SHP77 treated with DMSO at 0.1 percent for 48 hours (cell line): ENCODE results near the gene PRR30.

ENCODE experiments used
- DNase-seq: peaks from one replicate; lab custom pipeline; 2025; lab: John Stamatoyannopoulos, UW

Gene PRR30

DNA sequence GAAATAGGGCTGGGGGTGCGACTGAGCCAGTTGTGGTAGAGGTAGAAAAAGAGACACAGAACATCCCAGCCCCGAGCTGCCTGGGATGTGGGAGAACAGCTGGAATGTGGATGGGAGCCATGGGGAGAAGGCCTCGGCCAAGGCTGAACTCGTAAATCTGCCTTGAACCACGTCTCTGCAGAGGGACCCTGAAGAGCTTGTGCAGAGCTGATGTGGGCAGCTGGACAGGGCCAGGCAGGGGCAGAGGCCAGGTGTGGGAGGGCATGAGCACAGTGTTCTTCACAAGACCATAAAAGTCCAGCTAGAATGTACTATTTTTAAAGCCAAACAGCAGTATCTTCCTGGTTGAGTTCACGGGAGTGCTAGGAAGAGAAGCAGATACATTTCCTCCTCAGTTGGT, 15.3 kb upstream of the PRR30 start:
- DNase-seq = no peak

DNA sequence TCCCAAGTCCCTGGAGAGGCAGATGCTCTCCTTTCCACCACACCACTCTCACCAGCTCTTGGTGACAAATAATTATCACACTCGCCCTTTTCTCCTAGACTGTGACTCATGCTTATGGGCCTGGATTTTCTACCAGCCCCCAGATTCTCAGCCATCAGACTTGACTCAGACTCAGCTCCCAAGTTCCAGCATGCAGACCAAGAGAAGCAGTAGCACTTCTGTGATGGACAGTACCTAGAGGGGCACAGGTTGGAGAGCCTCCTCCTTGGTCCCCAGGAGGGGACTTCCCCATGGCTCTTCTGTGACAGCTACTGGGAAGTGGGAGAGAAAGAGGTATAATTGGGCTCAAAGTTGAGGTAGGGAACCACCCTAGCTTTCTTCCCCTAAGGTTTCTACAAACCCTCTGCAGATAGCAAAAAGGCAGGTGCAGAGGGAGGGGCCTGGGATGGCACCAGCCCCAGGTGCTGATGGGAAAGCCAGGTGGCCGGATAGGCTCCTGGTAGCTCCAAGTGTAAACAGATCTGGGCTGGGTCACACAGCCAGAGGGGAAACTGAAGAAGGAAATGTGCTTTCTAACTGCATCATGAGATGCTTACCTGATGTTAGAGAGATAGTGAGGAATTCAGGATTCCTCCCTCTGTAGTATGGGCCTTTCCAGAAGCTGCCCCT, 13.7 kb upstream of the PRR30 start:
- peak; percentile 31 for DNase-seq

DNA sequence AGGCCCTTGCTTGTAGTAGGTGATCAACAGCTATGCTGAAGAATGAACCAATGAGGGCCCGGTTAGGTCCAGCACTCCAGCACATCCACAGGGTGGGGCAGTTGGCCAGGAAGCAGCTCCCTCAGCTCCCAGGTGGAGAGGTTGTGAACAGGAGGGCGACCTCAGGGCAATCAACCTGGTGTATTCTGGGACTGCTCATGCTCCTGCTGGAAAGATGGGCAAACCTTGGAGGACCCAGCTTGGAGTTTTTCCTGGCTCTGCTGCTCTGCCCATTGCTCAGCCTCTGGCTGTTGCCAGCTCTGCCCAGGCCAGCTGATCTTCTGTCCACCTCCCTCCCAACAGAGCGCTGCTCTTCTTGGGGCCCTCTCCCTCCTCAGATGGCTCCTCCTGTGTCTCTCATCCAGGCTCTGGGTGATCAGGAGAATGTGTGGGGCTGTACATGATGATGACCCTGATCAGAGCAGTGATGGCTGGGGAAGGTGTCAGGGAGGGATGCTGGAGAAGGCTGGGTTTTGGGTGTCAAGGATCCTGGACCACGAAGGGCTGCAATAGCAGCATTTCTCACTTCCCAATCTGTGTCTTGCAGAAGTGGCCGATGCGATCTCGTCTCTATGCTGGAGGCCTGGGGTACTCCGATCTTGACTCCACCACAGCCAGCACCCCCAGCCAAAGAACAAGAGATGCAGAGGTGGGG, 13.0 kb upstream of the PRR30 start:
- DNase-seq = no peak

DNA sequence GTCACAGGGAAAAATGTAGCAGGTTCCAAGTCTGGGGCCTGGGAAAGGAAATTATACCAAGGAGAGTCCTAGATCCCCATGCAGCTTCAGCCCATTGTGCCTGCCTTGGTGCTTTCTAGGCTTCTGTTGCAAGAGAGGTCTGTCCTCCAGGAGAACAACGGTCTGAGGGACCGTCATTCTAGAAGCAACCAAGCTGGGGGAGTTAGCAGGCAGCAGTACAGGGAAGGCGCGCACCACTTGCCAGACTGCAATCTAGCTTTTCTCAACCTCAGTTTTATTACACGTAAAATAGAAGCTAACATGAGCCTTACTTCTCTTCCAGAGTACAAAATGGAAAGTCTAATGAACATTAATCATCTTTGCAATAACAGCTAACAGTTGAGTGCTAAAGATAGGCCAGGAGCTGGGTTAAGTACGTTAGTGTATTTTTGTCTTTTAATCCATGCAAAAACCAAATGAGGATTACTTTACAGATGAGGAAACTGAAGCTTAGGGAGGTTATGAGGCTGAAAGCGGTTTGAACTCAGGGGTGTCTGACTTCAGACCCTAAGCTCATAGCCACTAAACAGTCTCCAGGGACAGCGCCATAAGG, 11.5 kb upstream of the PRR30 start:
- DNase-seq = no peak

DNA sequence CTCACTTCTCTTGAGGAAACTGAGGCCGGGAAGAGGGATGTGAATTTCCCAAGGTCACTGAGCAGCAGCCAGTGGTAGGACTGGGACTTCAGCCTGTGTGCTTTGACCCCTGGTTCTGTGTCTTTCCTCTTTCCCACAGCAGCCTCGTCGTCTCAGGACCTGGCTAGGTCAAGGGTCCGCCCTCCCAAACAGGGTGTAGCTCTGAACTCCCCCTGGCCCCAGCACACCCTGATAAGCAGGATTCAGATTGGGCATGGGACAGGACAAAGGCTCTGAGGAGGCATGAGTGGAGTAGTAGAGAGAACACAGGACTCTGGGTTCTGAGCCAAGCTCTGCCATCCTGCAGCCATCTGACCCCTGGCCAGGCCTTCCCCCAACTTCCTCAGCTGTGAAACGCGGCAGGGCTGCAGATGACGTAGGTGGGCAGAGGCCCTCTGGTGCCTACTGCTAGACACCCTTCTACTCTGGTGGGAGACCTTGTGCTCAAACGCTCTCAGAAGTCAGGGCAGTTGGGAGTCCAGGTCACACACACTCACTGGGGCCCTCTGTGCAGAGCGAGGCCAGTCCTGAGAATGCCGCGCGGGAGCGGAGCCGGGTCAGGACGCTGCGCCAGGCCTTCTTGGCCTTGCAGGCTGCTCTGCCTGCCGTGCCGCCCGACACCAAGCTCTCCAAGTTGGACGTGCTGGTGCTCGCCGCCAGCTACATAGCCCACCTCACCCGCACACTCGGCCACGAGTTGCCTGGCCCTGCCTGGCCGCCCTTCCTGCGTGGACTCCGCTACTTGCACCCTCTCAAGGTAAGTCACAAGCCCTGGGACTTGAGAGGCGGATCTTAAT, 10.6 kb upstream of the PRR30 start:
- no peak for DNase-seq

DNA sequence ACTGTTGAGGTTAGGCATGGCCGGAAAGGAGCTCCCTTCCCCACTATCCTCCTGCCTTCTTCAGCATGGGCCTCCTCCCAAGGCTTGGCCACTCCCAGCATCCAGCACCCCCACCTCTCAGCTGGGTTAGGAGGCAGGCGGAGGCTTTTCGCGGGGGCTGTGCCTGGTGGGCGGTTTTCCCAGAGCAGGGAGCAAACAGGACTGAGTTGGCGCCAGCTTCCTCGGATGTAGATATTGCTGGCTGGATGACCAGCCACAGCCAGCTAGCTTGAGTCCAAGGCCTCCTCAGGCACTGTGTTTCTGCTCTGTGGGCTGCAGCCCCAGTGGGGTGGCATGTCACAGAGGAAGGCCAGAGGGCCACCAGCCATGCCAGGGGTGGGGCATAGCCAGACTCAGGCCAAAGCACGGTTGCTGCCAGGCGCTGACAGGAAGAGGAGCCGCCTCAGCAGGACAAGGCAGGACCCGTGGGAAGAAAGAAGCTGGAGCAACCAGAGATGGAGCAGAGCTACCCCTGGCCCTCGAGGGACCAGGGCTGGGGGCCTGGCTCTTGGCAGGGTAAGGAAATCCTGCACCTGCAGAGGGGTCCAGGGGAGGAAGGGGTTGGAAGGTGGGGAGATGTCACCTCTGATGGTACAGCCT, 9.7 kb upstream of the PRR30 start, which contains the start of gene TCF23:
Gene TCF23, plus strand, starts transcription at position 204 of the 639 bp plus-strand sequence. Its CDS starts 130 bp downstream, at position 334.
- DNase-seq = no peak

DNA sequence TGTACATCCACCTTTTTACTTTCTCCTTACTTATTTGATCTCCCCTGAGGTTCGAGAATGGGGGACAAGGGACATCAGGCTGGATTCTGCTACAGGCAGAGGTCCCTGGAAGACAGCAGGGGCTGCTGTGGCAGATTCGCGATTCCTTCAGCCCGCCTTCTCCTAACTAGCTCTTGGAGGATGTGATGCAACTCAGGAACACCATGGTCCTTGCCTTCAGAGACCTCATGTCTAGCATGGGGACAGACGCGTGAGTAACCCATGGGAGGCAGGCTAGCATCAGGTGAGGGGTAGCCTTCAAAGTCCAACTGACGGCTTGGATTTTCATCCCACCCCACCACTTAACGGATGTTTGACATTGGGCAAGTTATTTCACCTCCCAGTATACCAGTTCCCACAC, 8.7 kb upstream of the PRR30 start:
- DNase-seq = no peak

DNA sequence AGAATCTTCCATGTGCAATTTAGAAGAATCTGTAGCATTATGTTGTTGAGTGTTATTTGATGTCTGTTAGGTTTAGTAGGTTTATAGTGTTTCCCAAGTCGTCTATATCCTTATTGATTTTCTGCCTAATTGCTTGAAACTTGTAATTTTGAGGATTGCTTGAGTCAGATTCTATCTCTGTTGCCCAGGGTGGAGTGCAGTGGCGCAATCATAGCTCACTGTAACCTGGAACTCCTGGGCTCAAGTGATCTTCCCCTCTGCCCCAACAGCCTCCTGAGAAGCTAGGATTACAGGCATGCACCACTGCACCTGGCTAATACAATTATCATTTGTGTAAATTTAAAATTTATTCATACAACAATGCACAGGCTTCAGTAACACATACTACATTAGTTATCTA, 6.5 kb upstream of the PRR30 start:
- no peak for DNase-seq

DNA sequence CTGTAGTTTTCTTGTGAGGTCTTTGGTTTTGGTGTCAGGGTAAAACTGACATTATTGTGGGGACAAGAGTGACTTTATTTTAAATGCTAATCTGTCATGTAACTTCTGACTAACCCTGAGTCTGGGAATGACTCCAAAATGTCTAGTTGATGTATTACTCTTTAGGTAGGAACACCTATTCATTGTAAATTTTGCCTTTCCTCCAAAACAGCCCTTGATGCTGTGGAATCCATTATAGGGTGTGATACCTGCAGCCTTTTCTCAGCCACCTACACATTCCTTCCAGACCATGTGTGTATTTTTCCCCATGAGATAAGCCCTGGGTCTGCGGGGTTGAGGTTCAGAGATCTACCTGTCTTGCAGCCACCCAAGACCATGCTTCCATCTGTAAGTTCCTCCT, 4.1 kb upstream of the PRR30 start:
- DNase-seq = no peak

DNA sequence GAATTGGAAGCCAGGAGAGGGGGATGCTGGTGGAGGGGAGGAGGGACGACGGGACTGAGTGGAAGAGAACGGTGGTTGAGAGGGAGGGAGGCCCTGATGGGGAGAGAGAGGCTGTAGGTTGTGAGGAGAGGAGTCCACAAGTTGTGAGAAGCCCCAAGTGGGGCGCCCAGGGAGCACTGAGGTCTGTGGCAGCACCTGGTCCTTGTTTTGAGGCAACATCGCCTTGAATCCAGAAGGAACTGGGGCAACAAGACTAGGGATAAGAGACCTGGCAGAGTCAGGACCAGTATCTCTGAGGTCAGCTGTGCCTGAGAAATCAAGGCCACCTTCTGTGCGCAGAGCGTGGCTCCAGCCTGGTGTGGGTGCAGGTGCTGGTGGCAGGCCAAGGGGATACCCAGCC, 1.1 kb downstream of the PRR30 start:
- no peak for DNase-seq

DNA sequence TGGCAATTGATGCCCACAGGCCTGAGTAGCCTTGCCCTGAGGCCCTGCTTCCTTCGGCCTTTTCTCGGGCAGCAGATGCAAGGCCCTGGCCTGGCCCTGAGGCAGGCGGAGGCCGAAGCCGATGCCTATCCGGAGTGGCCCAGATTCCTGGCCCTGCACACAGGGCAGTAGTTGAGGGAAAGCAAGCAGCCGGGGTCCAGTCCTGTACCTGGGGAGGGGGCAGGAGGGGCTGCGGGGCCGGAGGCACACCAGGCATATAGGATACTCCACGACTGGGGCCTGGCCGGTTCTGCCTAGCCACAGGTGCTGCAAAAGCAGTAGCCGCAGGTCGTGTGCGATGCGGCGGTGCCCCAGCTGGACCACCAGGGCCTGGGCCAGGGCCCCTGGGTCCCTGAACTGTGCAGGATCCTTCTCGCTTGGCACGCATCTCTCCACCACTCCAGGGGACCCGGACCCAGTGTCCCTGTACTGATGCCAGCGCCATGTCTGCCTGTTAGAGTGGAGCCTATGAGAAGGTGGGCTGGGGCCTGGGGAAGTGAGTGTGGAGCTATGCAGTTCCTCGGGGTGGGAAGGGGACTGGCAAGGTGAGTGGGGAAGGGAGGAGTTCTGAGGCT, 1.8 kb downstream of the PRR30 start:
- DNase-seq = no peak

DNA sequence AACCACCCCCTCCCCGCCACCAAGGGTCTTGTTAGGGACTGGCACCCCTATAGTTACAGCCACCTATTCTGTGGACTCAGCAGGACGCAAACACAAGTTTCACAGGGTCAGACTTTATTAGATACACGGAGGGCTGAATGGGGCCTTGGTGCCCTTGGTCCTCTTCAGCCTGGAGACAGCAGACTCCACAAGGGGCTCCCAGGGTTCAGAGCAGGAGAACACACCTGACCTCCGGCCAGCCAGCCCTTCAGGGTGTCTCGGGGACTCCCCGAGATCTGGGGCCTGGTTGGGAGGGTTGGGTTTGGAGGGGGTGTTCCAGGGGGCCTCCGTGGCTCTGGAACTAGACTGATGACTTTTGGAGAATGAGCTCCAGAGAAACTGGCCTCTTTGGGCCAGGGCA, 2.5 kb downstream of the PRR30 start:
- no peak for DNase-seq

DNA sequence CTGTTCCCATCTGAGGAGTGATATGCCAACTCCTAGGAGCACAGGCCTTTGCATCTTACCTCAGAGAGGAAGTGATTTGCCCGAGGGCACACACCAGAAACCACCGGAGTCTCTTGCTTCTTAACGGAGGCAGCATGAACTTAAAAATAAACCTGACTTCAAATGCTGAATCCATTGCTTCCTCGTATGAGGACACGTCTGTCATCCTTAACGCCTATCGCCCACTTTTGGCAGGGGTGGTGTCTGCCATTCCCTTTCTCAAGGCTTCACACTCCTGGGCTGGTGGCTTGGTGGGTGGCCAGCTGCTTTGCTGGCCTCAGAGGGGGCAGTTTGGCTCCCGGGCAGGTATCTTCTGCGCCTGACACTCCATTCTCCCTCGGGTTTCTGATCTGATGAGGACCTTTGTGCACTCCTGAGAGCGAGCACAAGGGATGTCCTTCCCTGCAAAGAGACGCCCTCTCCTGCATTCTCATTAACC, 3.7 kb downstream of the PRR30 start:
- DNase-seq = no peak

DNA sequence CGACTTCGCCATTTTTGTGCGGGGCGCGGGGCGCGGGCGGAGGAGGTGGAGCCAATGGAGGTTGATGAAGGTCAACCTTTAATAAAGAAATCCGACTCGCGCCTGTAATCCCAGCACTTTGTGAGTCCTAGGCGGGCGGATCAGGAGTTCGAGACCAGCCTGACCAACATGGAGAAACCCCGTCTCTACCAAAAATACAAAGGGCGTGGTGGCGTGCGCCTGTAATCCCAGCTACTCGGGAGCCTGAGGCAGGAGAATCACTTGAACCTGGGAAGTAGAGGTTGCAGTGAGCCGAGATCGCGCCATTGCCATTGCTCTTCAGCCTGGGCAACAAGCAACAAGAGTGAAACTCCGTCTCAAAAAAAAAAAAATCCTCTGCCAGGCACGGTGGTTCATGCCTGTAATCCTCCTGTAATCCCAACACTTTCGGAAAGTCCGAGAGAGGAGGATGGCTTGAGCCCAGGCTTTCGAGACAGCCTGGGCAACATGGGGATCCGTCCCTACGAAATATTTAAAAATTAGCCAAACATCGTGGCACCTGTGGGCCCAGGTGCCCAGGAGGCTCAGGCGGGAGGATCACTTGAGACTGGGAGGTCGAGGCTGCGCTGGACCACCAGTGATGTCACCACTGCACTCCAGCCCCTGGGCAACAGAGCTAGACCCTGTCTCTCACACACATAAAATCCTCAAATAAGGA, 4.3 kb downstream of the PRR30 start:
- DNase-seq = no peak

DNA sequence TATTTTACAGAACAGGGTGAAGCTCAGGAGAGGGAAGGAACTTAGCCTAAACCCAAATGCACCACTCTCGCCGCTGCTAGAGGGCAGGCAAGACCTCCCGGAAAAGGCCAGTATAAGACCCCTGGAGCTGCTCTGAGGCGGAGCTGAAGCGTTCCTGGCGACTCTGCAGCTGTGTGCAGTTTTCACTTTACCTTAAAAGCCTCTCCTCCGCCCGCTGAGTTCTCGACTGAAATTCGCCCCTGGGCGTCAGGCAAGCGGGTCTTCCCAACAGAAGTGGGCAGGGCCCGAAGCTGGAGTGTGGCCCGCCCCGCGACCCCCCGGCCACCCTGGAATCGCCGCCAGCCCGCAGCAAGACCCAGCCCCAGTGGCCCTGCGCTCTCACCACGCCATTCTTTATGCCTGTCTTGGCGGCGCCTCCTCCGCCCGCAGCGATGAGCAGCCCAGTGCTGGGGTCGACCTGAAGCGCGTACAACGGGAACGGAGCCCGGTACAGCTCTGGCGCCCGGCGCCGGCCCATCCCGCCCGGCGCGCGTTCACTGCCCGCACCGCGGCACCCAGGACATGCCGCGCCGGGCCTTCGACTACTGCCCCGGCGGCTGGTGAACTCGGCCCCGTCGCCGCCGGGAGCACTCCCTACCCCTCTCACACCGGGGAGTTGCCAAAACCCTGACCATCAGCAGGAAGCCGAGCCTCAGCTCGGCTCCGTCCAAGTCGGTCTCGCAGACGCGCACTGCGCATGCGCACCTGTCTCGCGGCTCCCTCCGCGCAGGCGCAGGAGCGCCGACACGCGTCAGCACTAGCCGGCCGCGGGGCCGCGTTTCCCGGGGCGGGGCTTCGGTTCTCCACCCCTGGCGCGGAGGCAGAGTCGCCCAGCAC, 5.1 kb downstream of the PRR30 start, which contains the start of gene PREB:
Gene PREB, minus strand, starts transcription at position 732 of the 876 bp plus-strand sequence. Its CDS starts 215 bp downstream, at position 517.
- DNase-seq = peak; percentile 75

DNA sequence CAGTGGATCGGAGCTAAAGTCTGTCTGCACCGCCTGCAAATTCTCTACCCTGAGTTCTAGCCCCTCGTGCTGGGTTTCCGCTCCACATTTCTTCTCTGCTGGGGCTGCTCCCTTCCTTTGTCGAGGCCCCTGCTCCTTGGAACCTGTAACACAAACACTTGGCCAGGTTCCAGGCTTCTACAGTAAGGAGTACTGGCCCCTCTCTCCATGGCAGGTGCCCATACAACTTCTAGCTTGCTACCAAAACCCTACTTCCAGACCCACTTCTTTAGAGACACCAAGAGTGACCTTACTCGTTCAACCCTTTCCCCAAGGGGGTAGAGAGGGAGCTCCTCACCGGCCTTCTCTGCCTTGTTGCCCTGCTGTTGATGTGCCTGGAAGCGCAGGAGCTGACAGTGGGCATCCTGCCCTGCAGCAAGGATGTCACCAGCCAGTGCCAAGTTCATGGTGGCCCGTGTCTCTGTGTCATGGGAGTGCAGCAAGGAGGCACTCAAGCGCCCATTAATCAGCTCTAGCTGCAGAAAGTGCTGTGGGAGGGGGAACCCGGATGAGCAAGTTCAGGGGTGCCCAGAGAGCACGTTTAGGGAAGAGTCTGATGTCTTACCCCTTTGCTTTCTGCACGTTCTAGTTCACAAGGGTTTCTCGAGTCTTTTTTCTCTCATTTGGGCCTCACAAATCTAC, 5.9 kb downstream of the PRR30 start:
- DNase-seq = no peak

DNA sequence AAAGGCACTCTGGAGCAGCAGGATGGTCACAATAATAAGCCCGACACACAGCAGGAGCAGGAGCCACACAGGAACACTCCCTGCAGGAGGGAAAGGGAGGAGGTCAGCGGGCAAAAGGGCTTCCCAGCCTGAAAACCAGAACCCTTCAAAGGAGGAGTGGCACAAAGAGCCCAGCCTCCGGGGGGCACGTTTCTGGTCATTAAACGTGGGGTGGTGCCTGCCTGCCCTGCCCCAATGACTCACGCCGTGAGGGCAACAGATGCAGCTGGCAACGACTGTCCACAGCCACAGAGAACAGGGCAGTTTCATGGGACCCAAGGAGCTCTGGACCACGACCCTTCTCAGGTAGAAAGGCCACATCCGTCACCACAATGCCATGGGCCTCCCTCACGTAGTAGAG, 7.8 kb downstream of the PRR30 start:
- no peak for DNase-seq

DNA sequence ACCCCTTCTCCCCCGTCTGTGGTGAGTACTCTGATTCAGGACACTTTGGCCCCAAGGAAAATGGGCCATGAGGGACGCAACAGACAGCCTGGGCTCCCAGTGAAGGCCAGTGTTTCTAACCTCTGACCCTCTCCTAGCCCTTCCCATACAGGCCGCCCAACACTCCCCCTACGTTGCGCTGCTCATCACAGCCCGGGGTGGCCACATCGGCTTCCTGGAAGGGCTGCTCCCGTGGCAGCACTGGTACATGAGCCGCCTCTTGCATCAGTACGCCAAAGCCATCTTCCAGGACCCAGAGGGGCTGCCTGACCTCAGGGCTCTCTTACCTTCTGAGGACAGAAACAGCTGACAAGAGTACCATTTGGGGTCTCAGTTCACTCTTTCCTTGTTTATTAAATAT, 8.8 kb downstream of the PRR30 start:
- no peak for DNase-seq
